Measurements from ENCODE around the gene RAET1L.

DNA sequence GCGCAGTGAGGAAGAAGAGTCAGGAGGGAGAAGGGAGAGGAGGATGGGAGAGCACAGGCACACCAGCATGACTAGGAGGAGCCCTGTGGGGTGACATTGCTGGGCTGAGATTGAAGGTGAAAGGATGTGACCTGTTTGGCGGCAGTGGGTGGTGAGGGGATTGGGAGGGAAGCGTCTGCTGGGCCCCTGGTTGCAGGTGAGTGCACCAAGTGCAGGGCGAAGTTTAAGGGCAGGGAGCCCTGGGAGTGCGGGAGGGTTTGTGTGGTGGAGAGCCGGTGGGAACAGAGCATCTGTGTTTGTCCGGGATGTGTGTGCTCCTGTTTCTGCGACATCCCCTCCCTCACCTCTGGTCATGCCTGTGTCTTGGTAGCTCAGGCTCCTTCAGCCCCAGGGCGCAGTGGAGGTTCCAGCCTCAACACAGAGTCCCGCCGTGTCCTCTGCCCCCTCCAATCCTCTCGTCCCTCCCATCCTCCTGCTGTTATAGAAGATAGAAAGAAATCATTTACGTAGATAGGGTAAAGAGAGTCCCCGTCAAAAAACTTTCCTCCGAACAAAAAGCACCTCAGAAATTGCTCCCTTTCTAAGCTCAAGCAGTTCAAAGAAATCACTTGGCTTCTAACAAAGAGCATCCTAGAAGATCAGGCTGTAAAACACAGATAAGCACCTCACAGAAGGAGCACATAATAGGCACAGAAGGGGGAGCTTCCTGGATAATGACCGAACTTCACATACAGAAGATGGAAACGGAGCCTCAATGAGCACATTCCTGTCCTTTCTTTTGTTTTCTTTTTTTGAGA lies 36.6 kb downstream of the RAET1L start:
- TF ChIP-seq, protein P1, sequence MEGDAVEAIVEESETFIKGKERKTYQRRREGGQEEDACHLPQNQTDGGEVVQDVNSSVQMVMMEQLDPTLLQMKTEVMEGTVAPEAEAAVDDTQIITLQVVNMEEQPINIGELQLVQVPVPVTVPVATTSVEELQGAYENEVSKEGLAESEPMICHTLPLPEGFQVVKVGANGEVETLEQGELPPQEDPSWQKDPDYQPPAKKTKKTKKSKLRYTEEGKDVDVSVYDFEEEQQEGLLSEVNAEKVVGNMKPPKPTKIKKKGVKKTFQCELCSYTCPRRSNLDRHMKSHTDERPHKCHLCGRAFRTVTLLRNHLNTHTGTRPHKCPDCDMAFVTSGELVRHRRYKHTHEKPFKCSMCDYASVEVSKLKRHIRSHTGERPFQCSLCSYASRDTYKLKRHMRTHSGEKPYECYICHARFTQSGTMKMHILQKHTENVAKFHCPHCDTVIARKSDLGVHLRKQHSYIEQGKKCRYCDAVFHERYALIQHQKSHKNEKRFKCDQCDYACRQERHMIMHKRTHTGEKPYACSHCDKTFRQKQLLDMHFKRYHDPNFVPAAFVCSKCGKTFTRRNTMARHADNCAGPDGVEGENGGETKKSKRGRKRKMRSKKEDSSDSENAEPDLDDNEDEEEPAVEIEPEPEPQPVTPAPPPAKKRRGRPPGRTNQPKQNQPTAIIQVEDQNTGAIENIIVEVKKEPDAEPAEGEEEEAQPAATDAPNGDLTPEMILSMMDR (IDR thresholded peaks at IDR 0.05): no peak
- TF ChIP-seq POLR2A (IDR thresholded peaks at IDR 0.05): no peak

Data from testis (tissue), 2 donors.